Fibroblast of the aortic adventitia (primary cell): ENCODE measurements around the gene CLECL1. TPM values are rescaled to one million over a fixed set of nuclear protein-coding genes. Genes with fewer than 3 reads are reported as not detected.
"Not testable (repeated sequence)": the region's sequence is repeated elsewhere in the genome, so short reads cannot be mapped to it uniquely, and the experiment has no call there.

Experiments
- DNase-seq: peaks from one replicate; pipeline ENCODE4 v3.0.0-alpha.2; 2010; ENCODE audit warnings: low read depth
- H3K4me3 ChIP-seq: 2 replicates; pipeline ENCODE4 v1.5.1; 2011; ENCODE audit warnings: low read depth, mild to moderate bottlenecking, control low read depth, low read length, moderate library complexity
- total RNA-seq: library from RNA; depleted of rRNA; stranded (reverse); fragments of >200 nt; gene quantifications from 2 replicates; pipeline ENCODE4 v1.2.3, GENCODE V29; 2012; ENCODE audit warnings: low replicate concordance
- TF ChIP-seq, protein P1 (sequence below): IDR thresholded peaks from 2 replicates; pipeline ENCODE4 v1.5.1; 2011; ENCODE audit warnings: mild to moderate bottlenecking, low read length, control low read depth, inconsistent platforms; ENCODE audit not compliant: insufficient read depth

CLECL1 gene
- total RNA-seq, 1 donor, result not detected

DNA sequence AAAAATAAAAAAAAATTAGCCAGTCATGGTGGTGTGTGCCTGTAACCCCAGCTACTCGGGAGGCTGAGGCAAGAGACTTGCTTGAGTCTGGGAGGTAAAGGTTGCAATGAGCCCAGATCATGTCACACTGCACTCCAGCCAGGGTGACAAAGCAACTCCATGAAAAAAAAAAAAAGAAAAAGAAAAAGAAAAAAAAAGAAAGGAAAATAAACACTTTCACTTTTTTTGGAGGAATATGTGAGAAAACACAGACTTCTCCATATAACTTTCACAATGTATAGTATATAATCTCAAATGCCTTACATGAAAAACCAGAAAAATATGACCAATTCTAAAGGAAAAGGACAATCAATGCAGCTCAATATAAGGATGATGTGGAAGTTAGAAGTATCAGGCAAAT, 8.9 kb downstream of the CLECL1 start:
- DNase-seq, result no peak
- TF ChIP-seq, protein P1, sequence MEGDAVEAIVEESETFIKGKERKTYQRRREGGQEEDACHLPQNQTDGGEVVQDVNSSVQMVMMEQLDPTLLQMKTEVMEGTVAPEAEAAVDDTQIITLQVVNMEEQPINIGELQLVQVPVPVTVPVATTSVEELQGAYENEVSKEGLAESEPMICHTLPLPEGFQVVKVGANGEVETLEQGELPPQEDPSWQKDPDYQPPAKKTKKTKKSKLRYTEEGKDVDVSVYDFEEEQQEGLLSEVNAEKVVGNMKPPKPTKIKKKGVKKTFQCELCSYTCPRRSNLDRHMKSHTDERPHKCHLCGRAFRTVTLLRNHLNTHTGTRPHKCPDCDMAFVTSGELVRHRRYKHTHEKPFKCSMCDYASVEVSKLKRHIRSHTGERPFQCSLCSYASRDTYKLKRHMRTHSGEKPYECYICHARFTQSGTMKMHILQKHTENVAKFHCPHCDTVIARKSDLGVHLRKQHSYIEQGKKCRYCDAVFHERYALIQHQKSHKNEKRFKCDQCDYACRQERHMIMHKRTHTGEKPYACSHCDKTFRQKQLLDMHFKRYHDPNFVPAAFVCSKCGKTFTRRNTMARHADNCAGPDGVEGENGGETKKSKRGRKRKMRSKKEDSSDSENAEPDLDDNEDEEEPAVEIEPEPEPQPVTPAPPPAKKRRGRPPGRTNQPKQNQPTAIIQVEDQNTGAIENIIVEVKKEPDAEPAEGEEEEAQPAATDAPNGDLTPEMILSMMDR, result no peak

DNA sequence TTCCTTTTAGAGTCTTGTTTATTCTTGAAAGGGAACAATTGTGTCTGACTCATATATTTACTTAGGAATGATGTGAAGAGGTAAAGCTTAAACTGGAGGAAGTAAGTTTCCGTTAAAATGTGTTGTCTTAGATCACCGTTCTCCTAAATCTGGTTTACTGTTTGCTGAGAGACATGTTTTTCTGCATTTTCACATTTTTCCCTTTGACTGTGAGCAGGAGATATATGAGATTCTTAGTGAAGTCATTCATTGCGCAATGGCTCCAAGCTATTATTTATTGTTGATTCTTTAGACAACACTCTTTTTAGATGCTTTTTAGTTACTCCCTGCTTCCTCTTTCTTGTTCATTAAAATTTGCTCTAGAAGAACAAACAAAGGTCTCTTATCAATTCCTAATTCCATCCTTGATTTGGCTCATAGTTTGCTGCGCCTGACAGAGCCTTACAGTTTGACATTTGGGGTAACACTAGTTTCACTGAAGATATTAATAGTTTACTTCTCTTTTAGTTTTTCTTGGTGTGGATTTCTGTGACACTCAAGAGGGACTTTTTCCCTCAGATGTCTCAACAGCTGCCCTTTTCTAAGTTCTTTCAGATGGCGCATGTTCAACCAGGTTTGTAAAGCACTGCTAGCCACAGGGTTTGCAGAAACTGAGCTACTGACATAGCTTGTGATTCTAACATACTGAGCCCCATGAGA, 11.4 kb downstream of the CLECL1 start:
- TF ChIP-seq, protein P1, result no peak
- no peak overlapping the region for H3K4me3 ChIP-seq
- peak; percentile 5 for DNase-seq

More for the DNA sequence above, 8.9 kb downstream of the CLECL1 start:
- no peak overlapping the region for H3K4me3 ChIP-seq

DNA sequence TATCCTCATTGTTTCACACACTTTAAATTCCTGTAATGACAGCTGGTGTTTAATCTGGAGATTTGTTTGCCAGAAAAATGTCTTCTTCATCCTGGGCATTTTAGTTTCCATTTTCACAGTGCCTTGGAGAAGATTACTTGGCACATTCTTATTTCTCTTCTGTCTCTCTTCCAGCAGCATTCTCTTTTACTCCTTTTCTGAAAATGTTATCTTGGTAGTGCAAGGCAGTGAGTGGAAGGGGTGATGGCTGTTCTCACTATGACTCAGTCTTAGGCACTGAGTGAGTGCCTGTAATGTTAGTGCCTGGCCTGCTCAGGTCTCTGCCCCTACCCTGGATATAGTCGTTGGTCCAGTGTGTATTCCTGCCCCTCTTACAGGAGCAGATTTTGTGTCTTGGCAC, 13.1 kb downstream of the CLECL1 start:
- TF ChIP-seq, protein P1, result no peak
- DNase-seq, result no peak
- H3K4me3 ChIP-seq, result no peak overlapping the region

DNA sequence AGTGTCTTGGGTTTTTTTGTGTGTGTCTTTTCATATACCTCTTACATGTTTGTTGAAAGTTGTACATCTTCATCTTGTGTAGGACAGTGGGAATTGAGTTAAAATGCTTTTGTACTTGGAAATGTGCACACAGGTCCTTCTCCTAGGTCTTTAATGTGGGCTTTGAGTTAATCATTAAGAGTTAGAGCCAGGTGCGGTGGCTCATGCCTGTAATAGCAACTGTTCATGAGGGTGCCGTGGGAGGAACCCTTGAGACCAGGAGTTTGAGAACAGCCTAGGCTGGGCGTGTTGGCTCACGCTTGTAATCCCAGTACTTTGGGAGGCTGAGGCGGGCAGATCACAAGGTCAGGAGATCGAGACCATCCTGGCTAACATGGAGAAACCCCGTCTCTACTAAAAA, 13.9 kb downstream of the CLECL1 start:
- H3K4me3 ChIP-seq, result no peak overlapping the region
- TF ChIP-seq, protein P1, result no peak
- no peak for DNase-seq

DNA sequence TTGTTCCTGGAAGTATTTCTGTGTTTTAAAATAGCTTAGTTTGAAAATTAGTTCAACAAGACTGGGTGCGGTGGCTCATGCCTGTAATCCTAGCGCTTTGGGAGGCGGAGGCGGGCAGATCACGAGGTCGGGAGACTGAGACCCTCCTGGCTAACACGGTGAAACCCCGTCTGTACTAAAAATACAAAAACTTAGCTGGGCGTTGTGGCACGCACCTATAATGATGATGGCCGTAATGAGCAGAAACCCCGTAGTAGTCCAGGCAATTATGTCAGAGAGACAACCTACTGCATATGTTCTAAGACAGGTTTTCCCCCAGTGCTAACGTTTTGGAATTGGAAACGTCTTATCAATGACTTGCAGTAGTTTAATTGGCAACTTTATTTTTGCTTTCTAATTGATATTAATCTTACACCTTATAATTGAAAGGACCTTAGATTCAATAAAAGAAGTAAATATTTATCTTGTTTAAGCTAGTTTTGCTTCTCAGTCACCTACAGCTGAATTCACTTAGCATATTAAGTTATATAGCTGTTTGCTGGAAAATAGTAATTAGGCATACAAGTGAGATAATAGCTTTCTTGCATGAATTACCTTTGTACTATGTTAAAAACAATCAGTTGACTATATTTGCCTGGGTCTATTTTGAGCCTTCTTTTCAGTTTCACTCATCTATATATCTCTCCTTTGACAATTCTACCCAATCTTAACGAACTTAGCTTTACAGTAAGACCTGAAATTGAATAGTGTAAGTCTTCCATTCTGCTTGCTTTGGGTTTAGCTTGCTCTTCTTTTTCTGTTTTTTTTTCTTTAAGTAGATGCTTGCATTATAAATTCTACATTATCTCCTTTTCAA, 15.6 kb downstream of the CLECL1 start:
- no peak overlapping the region for H3K4me3 ChIP-seq
- TF ChIP-seq, protein P1, result no peak
- DNase-seq, result no peak

DNA sequence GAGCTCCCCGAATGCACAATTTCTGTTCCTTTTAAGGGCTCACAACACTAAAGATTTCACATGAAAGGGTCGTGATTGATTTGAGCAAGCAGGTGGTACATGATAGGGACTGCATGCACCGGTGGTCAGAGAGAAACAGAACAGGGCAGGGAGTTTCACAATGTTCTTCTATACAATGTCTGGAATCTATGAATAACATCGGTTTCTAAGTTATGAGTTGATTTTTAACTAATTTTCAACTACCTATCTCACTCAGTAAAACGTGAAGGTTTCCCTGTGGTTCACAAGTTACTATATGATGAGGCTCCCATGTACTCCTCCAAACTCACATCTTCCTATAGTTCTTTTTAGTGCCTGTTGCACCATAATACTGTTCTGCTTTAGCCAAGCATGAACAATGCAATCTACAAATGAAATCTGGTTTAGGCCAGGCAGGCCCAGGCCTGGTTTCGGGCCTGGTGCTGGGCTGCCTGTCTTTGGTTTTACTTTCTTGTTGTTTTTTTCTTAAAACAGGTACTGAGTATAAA, 19.8 kb downstream of the CLECL1 start:
- not testable (repeated sequence) for H3K4me3 ChIP-seq, DNase-seq

DNA sequence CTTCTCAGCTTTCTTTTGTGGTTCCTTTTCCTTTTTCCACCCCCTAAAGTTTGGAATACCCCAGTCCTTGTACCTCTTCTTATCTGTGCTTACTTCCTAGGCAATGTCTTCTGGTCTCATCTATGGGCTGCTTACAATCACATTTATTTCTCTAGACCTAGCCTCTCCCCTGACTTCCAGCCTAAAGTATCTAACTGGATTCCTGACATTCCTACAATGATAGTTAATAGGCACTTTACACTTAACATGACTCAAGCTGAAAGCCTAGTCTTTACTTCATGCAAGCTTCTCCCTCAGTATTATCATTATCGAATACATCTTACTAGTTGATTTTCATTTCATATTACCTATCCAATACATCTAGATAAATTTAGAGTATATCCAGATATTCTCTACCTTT, 21.2 kb downstream of the CLECL1 start:
- DNase-seq, result no peak
- TF ChIP-seq, protein P1, result no peak
- no peak overlapping the region for H3K4me3 ChIP-seq
